Adipose tissue (tissue), 3 donors: Measurements from ENCODE around the gene SP4. TPM values are rescaled to one million over a fixed set of nuclear protein-coding genes. Genes with fewer than 3 reads are reported as not detected.
"Not testable (repeated sequence)": the region's sequence is repeated elsewhere in the genome, so short reads cannot be mapped to it uniquely, and the experiment has no call there.

ENCODE experiments used
- H3K27ac ChIP-seq: one replicate; pipeline ENCODE4 v1.5.1; 2013; ENCODE audit warnings: low read depth, low read length
- WGBS, 3 donors: extraction: QIAGEN DNeasy Blood & Tissue Kit; methylation state at CpG; one replicate each; pipeline ENCODE4 v1.1.7; 2013; 5-methylcytosine and 5-hydroxymethylcytosine counted together
- polyA plus RNA-seq, 3 donors: library from polyadenylated mRNA; stranded (reverse); fragments of 200-250 nt; gene quantifications; one replicate each; pipeline ENCODE4 v1.2.3, GENCODE V29; 2013
- donor health status: healthy with polysubstance abuse.
- donor health status: Bipolar disorder and iron deficiency.
- donor health status: healthy.

The SP4 gene
- polyA plus RNA-seq, 3 donors, result 1.0 to 2.0 (median 1.3) TPM

GRCh38 chr7:21500117-21500832, 72.4 kb downstream of the SP4 start:
- 79 to 87% (median 85%) methylated on average over 6 of the region's 6 CpGs for WGBS, 3 donors

GRCh38 chr7:21504021-21504420, 76.1 kb downstream of the SP4 start:
- 61 to 91% (median 88%) methylated on average over 2 of the region's 2 CpGs for WGBS, 3 donors
- H3K27ac ChIP-seq, result no peak overlapping the region

More at GRCh38 chr7:21500117-21500832, 72.4 kb downstream of the SP4 start:
- no peak overlapping the region for H3K27ac ChIP-seq

GRCh38 chr7:21507627-21508343, 79.9 kb downstream of the SP4 start:
- 77 to 92% (median 86%) methylated on average over 8 of the region's 8 CpGs for WGBS, 3 donors
- no peak overlapping the region for H3K27ac ChIP-seq

- 96 to 100% (median 97%) methylated on average over 3 of the region's 3 CpGs for WGBS, 3 donors
- H3K27ac ChIP-seq, result no peak overlapping the region
These were observed 80.7 kb downstream of the SP4 start for GRCh38 chr7:21508538-21508937.

- no peak overlapping the region for H3K27ac ChIP-seq
These were observed 86.2 kb downstream of the SP4 start for GRCh38 chr7:21514062-21514461.

GRCh38 chr7:21524680-21525079, 96.8 kb downstream of the SP4 start:
- 94 to 95% (median 94%) methylated on average over 1 of the region's 1 CpG for WGBS, 3 donors
- no peak overlapping the region for H3K27ac ChIP-seq

GRCh38 chr7:21526007-21526406, 98.1 kb downstream of the SP4 start:
- no peak overlapping the region for H3K27ac ChIP-seq

GRCh38 chr7:21526448-21526847, 98.6 kb downstream of the SP4 start:
- WGBS, 3 donors, result 87 to 98% (median 97%) methylated on average over 3 of the region's 3 CpGs

GRCh38 chr7:21532485-21532884, 104.6 kb downstream of the SP4 start:
- not testable (repeated sequence) for H3K27ac ChIP-seq
- WGBS, 3 donors, result 59 to 88% (median 62%) methylated on average over 1 of the region's 1 CpG

More at GRCh38 chr7:21526448-21526847, 98.6 kb downstream of the SP4 start:
- no peak overlapping the region for H3K27ac ChIP-seq

GRCh38 chr7:21533646-21534045, 105.8 kb downstream of the SP4 start:
- H3K27ac ChIP-seq, result not testable (repeated sequence)

- not testable (repeated sequence) for H3K27ac ChIP-seq
- 93 to 96% (median 94%) methylated on average over 25 to 27 of the region's 27 CpGs for WGBS, 3 donors
These were observed 108.7 kb downstream of the SP4 start for GRCh38 chr7:21536445-21537118.

GRCh38 chr7:21538936-21539495, 111.1 kb downstream of the SP4 start:
- H3K27ac ChIP-seq, result no peak overlapping the region

GRCh38 chr7:21542891-21543527, 115.1 kb downstream of the SP4 start, which contains the start of gene DNAH11:
Gene DNAH11 (plus strand): TSS chr7:21543039. CDS start chr7:21543246, 207 bp downstream.
- H3K27ac ChIP-seq, result no peak within 1 kb of the TSS
- 1% methylated on average over 57 to 66 of the region's 66 CpGs for WGBS, 3 donors

More at GRCh38 chr7:21538936-21539495, 111.1 kb downstream of the SP4 start:
- WGBS, 3 donors, result 84 to 86% (median 84%) methylated on average over 3 of the region's 3 CpGs

GRCh38 chr7:21543528-21544302, 115.8 kb downstream of the SP4 start:
- H3K27ac ChIP-seq, result no peak overlapping the region
- WGBS, 3 donors, result 6 to 9% (median 9%) methylated on average over 31 of the region's 31 CpGs

GRCh38 chr7:21544303-21544656, 116.4 kb downstream of the SP4 start:
- H3K27ac ChIP-seq, result no peak overlapping the region
- 21 to 35% (median 25%) methylated on average over 3 of the region's 3 CpGs for WGBS, 3 donors

- 68 to 73% (median 72%) methylated on average over 3 of the region's 3 CpGs for WGBS, 3 donors
These were observed 116.8 kb downstream of the SP4 start for GRCh38 chr7:21544715-21545114.

GRCh38 chr7:21547501-21547900, 119.6 kb downstream of the SP4 start:
- no peak overlapping the region for H3K27ac ChIP-seq
- WGBS, 3 donors, result 27 to 68% (median 34%) methylated on average over 3 of the region's 3 CpGs

More at GRCh38 chr7:21544715-21545114, 116.8 kb downstream of the SP4 start:
- no peak overlapping the region for H3K27ac ChIP-seq

GRCh38 chr7:21548491-21548890, 120.6 kb downstream of the SP4 start:
- 65 to 85% (median 85%) methylated on average over 3 of the region's 3 CpGs for WGBS, 3 donors
- no peak overlapping the region for H3K27ac ChIP-seq
